B cell (primary cell): Measurements from ENCODE around the gene TRIM27. TPM values are rescaled to one million over a fixed set of nuclear protein-coding genes. Genes with fewer than 3 reads are reported as not detected.

Experiments used
- ATAC-seq: fragments of 200-7000 bp; cut with Tn5 transposase; one replicate; pipeline ENCODE4 v1.10.0; 2021; ENCODE audit warnings: low read depth, mild to moderate bottlenecking, moderate number of reproducible peaks, moderate library complexity
- CTCF ChIA-PET: fragments of 350-600 bp; sonication (Branson Sonifier 250); formaldehyde crosslinking; loops from one replicate; lab custom pipeline; 2021; ENCODE audit warnings: antibody characterized with exemption, inconsistent platforms; lab: Charles Lee
- POLR2A ChIA-PET: fragments of 350-600 bp; sonication (Branson Sonifier 250); formaldehyde crosslinking; loops from one replicate; lab custom pipeline; 2021; ENCODE audit warnings: antibody characterized with exemption; lab: Charles Lee
- DNase-seq: peaks from one replicate; pipeline ENCODE4 v3.0.0; 2013
- H2AFZ ChIP-seq: 2 replicates; pipeline ENCODE4 v1.6.1; 2012; ENCODE audit warnings: mild to moderate bottlenecking, low read depth, low read length; ENCODE audit not compliant: insufficient read depth, poor library complexity, severe bottlenecking
- H3K27ac ChIP-seq, 2 donors: 1 replicate in 1 of 2; 2 replicates in 1 of 2; pipeline ENCODE4 v1.5.1; 2012 to 2013; ENCODE audit warnings: low read length in 2 of 2, mild to moderate bottlenecking in 2 of 2, moderate library complexity in 1 of 2
- H3K27me3 ChIP-seq, 4 experiments: fragments of 200-600 bp in 1 of 4; sonication (generic) in 1 of 4; replicated peaks in 1 of 4; 1 replicate in 2 of 4; 2 replicates in 2 of 4; pipeline versions ENCODE4 v1.6.1 to v1.7.0; 2013 to 2016; ENCODE audit warnings: low read length in 3 of 4, mild to moderate bottlenecking in 2 of 4, mixed read lengths in 1 of 4, moderate library complexity in 1 of 4; ENCODE audit not compliant: insufficient read depth in 4 of 4, control insufficient read depth in 3 of 4; ENCODE audit errors: control extremely low read depth in 1 of 4
- H3K36me3 ChIP-seq, 2 experiments: replicated peaks in 1 of 2; 1 replicate in 1 of 2; 2 replicates in 1 of 2; pipeline versions ENCODE4 v1.6.1 to v1.7.1; 2013; ENCODE audit warnings: low read length in 1 of 2; ENCODE audit not compliant: insufficient read depth in 2 of 2, control insufficient read depth in 1 of 2; ENCODE audit errors: control extremely low read depth in 1 of 2, extremely low read depth in 1 of 2
- H3K4me1 ChIP-seq, 2 donors: fragments of 200-600 bp in 1 of 2; sonication (generic) in 1 of 2; 1 replicate in 1 of 2; 2 replicates in 1 of 2; pipeline versions ENCODE4 v1.5.1 to v1.6.1; 2013 to 2017; ENCODE audit warnings: low read length in 2 of 2; ENCODE audit not compliant: control insufficient read depth in 2 of 2, insufficient read depth in 2 of 2
- H3K4me2 ChIP-seq: replicated peaks from 2 replicates; pipeline ENCODE3; 2012; ENCODE audit warnings: mild to moderate bottlenecking, low read depth, low read length; ENCODE audit not compliant: poor library complexity, severe bottlenecking
- H3K4me3 ChIP-seq, 5 experiments: fragments of 200-600 bp in 1 of 5; sonication (generic) in 1 of 5; 1 replicate in 3 of 5; 2 replicates in 2 of 5; pipeline versions ENCODE4 v1.5.1 to v1.7.0; 2011 to 2016; ENCODE audit warnings: low read length in 4 of 5, mild to moderate bottlenecking in 4 of 5, low read depth in 2 of 5, control low read depth in 1 of 5, moderate library complexity in 1 of 5; ENCODE audit not compliant: insufficient read depth in 1 of 5; ENCODE audit errors: control extremely low read depth in 1 of 5, extremely low read depth in 1 of 5
- H3K79me2 ChIP-seq: fragments of 200-600 bp; sonication (generic); one replicate; pipeline ENCODE4 v1.6.0; 2016; ENCODE audit warnings: low read length; ENCODE audit not compliant: control insufficient read depth, insufficient read depth
- H3K9ac ChIP-seq: fragments of 200-600 bp; sonication (generic); 2 replicates; pipeline ENCODE4 v1.6.1; 2017; ENCODE audit warnings: mild to moderate bottlenecking, low read length, moderate library complexity
- H3K9me3 ChIP-seq, 3 donors: one replicate each; pipeline versions ENCODE4 v1.6.1 to v1.7.1; 2013; ENCODE audit warnings: low read length in 2 of 3; ENCODE audit not compliant: control insufficient read depth in 2 of 3, insufficient read depth in 1 of 3; ENCODE audit errors: control extremely low read depth in 1 of 3
- H4K20me1 ChIP-seq: 2 replicates; pipeline ENCODE4 v1.6.0; 2012; ENCODE audit warnings: mild to moderate bottlenecking, low read length; ENCODE audit not compliant: insufficient read depth, control insufficient read depth, poor library complexity, severe bottlenecking
- H3K27ac Mint-ChIP-seq: one replicate; pipeline ENCODE4 v1.8.0; 2021; ENCODE audit warnings: mixed read lengths
- H3K27me3 Mint-ChIP-seq: one replicate; pipeline ENCODE4 v1.8.0; 2021; ENCODE audit warnings: mixed read lengths
- H3K4me1 Mint-ChIP-seq: one replicate; pipeline ENCODE4 v1.8.0; 2021; ENCODE audit warnings: mixed read lengths
- H3K4me3 Mint-ChIP-seq: one replicate; pipeline ENCODE4 v1.8.0; 2021; ENCODE audit warnings: mixed read lengths
- H3K9me3 Mint-ChIP-seq: one replicate; pipeline ENCODE4 v1.8.0; 2022; ENCODE audit warnings: mixed read lengths; ENCODE audit not compliant: insufficient read depth
- CTCF ChIP-seq: fragments of 200-600 bp; IDR thresholded peaks from one replicate; pipeline ENCODE4 v1.8.0; 2022; ENCODE audit warnings: antibody characterized with exemption, mild to moderate bottlenecking
- EZH2 ChIP-seq: IDR thresholded peaks from 2 replicates; pipeline ENCODE4 v1.6.1; 2012; ENCODE audit warnings: borderline replicate concordance, low read depth, mild to moderate bottlenecking, moderate library complexity, low read length; ENCODE audit not compliant: insufficient read depth, poor library complexity, severe bottlenecking
- WGBS: methylation state at CpG from one replicate; pipeline ENCODE4 v1.1.5; 2013; ENCODE audit warnings: missing lambda C conversion rate; ENCODE audit not compliant: insufficient coverage; 5-methylcytosine and 5-hydroxymethylcytosine counted together
- intact Hi-C: fragments of 100-400 bp; cut with micrococcal nuclease; formaldehyde crosslinking; loops from one replicate; pipeline ENCODE4 v1.10.0; 2022
- polyA plus RNA-seq: library from polyadenylated mRNA; depleted of rRNA; stranded (reverse); fragments of >200 nt; gene quantifications from 2 replicates; pipeline ENCODE4 v1.2.3, GENCODE V29; 2012
- total RNA-seq, 2 donors: library from RNA; stranded (reverse); fragments of 120-200 nt in 1 of 2; gene quantifications; 1 replicate in 1 of 2; 2 replicates in 1 of 2; pipeline versions ENCODE4 v1.2.3 to v1.2.4, GENCODE V29; 2013 to 2022

Gene TRIM27
- total and polyA plus RNA-seq, 2 donors (not counting 1 experiment from before 2014, with no cell fraction given): 48.3 to 70.0 TPM

GRCh38 chr6:28947831-28948270, 24.1 kb upstream of the TRIM27 start:
- Histone ChIP-seq H4K20me1 (no peaks in the 10 kb centered on the region), H3K4me1 (peaks cover 10 to 16% of the 10 kb centered on the region in 2 donors), H3K9ac (no peak overlapping the region), H3K4me3 (no peak overlapping the region), H3K79me2 (no peaks in the 10 kb centered on the region), H3K27me3 (peaks cover 0 to 4% (median 0%) of the 10 kb centered on the region in 4 experiments), H3K9me3 (peaks cover 0 to 4% (median 0%) of the 10 kb centered on the region in 3 donors), H2AFZ (no peak overlapping the region), H3K36me3 (no peaks in the 10 kb centered on the region), H3K27ac (no peak overlapping the region), H3K4me2 (no peak overlapping the region)
- H3K9me3 Mint-ChIP-seq: no peaks in the 10 kb centered on the region
- no peak overlapping the region for H3K27ac Mint-ChIP-seq
- intact Hi-C loops: no loop called here
- H3K4me1 Mint-ChIP-seq: peaks cover 22% of the 10 kb centered on the region
- no peak for DNase-seq
- WGBS: 100% methylated on average over 1 of the region's 1 CpG
- H3K4me3 Mint-ChIP-seq: no peak overlapping the region
- TF ChIP-seq CTCF (no peak), EZH2 (no peak)
- CTCF ChIA-PET: no interaction called here
- POLR2A ChIA-PET: no interaction called here
- H3K27me3 Mint-ChIP-seq: no peaks in the 10 kb centered on the region
- no peak for ATAC-seq

GRCh38 chr6:28947067-28947765, 23.4 kb upstream of the TRIM27 start:
- Histone ChIP-seq H4K20me1 (no peaks in the 10 kb centered on the region), H2AFZ (no peak overlapping the region), H3K27ac (no peak overlapping the region), H3K4me1 (peaks cover 15 to 23% of the 10 kb centered on the region in 2 donors), H3K4me3 (no peak overlapping the region), H3K4me2 (no peak overlapping the region), H3K9me3 (peaks cover 0 to 4% (median 0%) of the 10 kb centered on the region in 3 donors), H3K79me2 (no peaks in the 10 kb centered on the region), H3K9ac (no peak overlapping the region), H3K36me3 (no peaks in the 10 kb centered on the region), H3K27me3 (peaks cover 0 to 4% (median 0%) of the 10 kb centered on the region in 4 experiments)
- intact Hi-C loops: no loop called here
- Mint-ChIP-seq H3K27ac (no peak overlapping the region), H3K4me1 (peaks cover 25% of the 10 kb centered on the region), H3K9me3 (no peaks in the 10 kb centered on the region), H3K4me3 (no peak overlapping the region), H3K27me3 (no peaks in the 10 kb centered on the region)
- ATAC-seq (no peak), DNase-seq (no peak)
- TF ChIP-seq CTCF (no peak), EZH2 (no peak)
- WGBS: 82% methylated on average over 4 of the region's 6 CpGs
- CTCF ChIA-PET: interaction anchor here (1.1 kb wide), 1 partner anchor 109 kb away, joined by 3 read pairs; no protein-coding TSS in a partner anchor
- POLR2A ChIA-PET: no interaction called here
